Lower leg skin (tissue), 4 donors: ENCODE measurements around the gene PTBP3. TPM values are rescaled to one million over a fixed set of nuclear protein-coding genes. Genes with fewer than 3 reads are reported as not detected.
"Not testable (repeated sequence)": the region's sequence is repeated elsewhere in the genome, so short reads cannot be mapped to it uniquely, and the experiment has no call there.

Source experiments
- DNase-seq, 2 donors: peaks; one replicate each; pipeline ENCODE4 v3.0.0-alpha.2; 2019; ENCODE audit warnings: low spot score in 2 of 2
- H3K4me3 ChIP-seq: fragments of 200-600 bp; sonication (generic); 2 replicates; pipeline ENCODE4 v1.5.1; 2017; ENCODE audit warnings: mild to moderate bottlenecking, low read depth; ENCODE audit not compliant: poor library complexity, severe bottlenecking
- POLR2A ChIP-seq, 2 donors: fragments of 450-650 bp; IDR thresholded peaks; one replicate each; pipeline ENCODE4 v1.6.1; 2016 to 2017; ENCODE audit warnings: antibody characterized with exemption in 2 of 2, mild to moderate bottlenecking in 1 of 2, moderate library complexity in 1 of 2
- WGBS, 2 donors: methylation state at CpG; one replicate each; pipeline ENCODE4 v1.1.5; 2018; 5-methylcytosine and 5-hydroxymethylcytosine counted together
- intact Hi-C: fragments of 100-400 bp; cut with DNase I; formaldehyde crosslinking; loops from one replicate; pipeline ENCODE4 v1.15.0; 2023; ENCODE audit warnings: low total_unique reads
- total RNA-seq, 4 donors: library from RNA; depleted of rRNA; stranded (reverse); fragments of >200 nt; gene quantifications; one replicate each; pipeline ENCODE4 v1.1.0, GENCODE V29; 2016
- TF ChIP-seq, protein P1 (sequence below), 3 donors: fragments of 450-650 bp; IDR thresholded peaks; one replicate each; pipeline ENCODE4 v1.5.1; 2016; ENCODE audit warnings: antibody characterized with exemption in 3 of 3, mild to moderate bottlenecking in 3 of 3, moderate library complexity in 2 of 3

Gene PTBP3
- total RNA-seq, 4 donors from 2014 or later = 82.5 to 201 (median 156) TPM

DNA sequence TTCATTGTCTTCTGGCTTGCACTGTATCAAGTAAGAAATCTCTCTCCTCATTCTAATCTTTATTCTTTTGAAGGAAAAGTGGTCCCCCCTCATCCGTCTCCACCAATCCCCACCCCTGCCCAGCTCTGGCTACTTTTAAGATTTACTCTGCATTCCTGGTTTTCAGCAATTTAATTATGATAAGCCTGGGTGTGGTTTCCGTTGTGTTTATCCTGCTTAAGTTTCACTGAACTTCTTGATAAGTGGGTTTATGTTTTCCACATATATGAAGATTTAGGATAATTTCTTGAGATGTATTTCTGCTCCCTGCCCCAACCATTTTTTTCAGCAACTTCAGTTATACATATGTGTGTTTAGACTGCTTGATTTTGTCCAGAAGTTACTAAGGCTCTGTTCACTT, 46.5 kb downstream of the PTBP3 start:
- DNase-seq = no peak
- 94 to 98% methylated on average over 2 of the region's 2 CpGs for WGBS, 2 donors
- intact Hi-C loops = no loop called here
- no peak overlapping the region for H3K4me3 ChIP-seq
- TF ChIP-seq, protein P1, sequence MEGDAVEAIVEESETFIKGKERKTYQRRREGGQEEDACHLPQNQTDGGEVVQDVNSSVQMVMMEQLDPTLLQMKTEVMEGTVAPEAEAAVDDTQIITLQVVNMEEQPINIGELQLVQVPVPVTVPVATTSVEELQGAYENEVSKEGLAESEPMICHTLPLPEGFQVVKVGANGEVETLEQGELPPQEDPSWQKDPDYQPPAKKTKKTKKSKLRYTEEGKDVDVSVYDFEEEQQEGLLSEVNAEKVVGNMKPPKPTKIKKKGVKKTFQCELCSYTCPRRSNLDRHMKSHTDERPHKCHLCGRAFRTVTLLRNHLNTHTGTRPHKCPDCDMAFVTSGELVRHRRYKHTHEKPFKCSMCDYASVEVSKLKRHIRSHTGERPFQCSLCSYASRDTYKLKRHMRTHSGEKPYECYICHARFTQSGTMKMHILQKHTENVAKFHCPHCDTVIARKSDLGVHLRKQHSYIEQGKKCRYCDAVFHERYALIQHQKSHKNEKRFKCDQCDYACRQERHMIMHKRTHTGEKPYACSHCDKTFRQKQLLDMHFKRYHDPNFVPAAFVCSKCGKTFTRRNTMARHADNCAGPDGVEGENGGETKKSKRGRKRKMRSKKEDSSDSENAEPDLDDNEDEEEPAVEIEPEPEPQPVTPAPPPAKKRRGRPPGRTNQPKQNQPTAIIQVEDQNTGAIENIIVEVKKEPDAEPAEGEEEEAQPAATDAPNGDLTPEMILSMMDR (IDR thresholded peaks at IDR 0.05) = no peak

DNA sequence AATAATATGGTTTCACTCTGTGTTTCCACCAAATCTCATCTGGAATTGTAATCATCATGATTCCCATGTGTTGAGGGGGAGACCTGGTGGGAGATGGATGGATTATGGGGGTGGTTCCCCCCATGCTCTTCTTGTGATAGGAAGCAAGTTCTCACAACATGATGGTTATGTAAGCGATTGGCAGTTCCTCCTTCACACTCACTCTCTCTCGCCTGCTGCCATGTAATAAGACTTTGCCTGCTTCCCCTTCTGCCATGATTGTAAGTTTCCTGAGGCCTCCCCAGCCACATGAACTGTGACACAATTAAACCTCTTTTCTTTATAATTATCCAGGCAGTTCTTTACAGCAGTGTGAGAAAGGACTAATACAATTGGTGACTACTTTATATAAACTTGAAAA, 48.4 kb downstream of the PTBP3 start:
- intact Hi-C loops = no loop called here
- TF ChIP-seq POLR2A (IDR thresholded peaks at IDR 0.05) = no peak
- TF ChIP-seq, protein P1 (IDR thresholded peaks at IDR 0.05) = no peak
- 89 to 96% methylated on average over 2 of the region's 2 CpGs for WGBS, 2 donors
- H3K4me3 ChIP-seq = no peak overlapping the region
- no peak for DNase-seq

DNA sequence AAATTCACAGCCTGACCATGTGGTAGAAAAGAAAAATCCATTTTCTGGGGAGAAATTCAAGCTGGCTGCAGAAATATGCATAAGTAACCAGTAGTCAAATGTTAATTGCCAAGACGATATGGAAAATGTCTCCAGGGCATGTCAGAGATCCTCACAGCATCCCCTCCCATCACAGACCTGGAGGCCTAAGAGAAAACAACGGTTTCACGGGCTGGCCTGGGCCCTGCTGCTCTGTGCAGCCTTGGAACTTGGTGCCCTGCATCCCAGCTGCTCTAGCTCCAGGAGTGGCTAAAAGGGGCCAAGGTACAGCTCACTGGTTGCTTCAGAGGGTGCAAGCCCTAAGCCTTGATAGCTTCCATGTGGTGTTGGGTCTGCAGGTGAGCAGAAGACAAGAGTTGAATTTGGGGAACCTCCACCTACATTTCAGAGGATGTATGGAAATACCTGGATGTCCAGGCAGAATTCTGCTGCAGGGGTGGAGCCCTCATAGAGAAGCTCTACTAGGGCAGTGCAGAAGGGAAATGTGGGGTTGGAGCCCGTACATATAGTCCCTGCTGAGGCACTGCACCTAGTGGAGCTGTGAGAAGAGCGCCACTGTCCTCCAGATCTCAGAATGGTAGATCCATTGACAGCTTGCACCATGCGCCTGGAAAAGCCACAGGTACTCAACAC, 49.7 kb downstream of the PTBP3 start:
- no peak for DNase-seq
- 83 to 90% methylated on average over 6 of the region's 6 CpGs for WGBS, 2 donors
- intact Hi-C loops = no loop called here
- no peak overlapping the region for H3K4me3 ChIP-seq
- TF ChIP-seq, protein P1 (IDR thresholded peaks at IDR 0.05) = no peak
- no peak for TF ChIP-seq POLR2A (IDR thresholded peaks at IDR 0.05)

DNA sequence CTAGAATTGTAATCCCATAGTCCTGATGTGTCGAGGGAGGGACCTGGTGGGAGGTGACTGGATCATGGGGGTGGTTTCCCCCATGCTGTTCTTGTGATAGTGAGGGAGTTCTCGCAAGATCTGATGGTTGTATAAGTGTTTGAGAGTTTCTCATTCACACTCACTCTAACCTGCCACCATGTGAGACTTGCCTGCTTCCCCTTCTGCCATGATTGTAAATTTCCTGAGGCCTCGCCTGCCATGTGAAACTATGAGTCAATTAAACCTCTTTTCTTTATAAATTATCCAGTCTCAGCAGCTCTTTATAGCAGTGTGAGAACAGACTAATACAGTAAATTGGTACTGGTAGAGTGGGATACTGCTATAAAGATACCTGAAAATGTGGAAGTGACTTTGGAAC, 50.6 kb downstream of the PTBP3 start:
- DNase-seq, H3K4me3 ChIP-seq, intact Hi-C loops: not testable (repeated sequence)
- WGBS, 2 donors = 94 to 97% methylated on average over 3 of the region's 3 CpGs

DNA sequence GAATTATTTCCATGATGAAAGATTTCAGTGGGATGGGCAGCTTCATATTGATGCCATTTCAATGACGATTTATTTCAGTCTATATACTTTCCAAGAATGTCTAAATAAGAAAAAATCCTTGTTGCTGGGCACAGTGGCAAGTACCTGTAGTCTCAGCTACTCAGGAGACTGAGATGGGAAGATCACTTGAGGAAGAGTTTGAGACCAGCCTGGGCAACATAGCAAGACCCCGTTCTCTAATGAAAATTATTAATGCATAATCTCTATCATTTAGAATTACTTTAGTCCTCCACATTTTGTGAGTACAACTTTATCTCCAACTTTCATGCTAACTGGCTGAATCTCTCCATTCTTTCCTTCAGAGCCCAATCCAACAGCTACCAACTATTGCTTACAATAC, 52.5 kb downstream of the PTBP3 start:
- no peak overlapping the region for H3K4me3 ChIP-seq
- DNase-seq = no peak
- WGBS, 2 donors = 94 to 97% methylated on average over 2 of the region's 2 CpGs
- TF ChIP-seq, protein P1 (IDR thresholded peaks at IDR 0.05) = no peak
- TF ChIP-seq POLR2A (IDR thresholded peaks at IDR 0.05) = no peak
- intact Hi-C loops = no loop called here

DNA sequence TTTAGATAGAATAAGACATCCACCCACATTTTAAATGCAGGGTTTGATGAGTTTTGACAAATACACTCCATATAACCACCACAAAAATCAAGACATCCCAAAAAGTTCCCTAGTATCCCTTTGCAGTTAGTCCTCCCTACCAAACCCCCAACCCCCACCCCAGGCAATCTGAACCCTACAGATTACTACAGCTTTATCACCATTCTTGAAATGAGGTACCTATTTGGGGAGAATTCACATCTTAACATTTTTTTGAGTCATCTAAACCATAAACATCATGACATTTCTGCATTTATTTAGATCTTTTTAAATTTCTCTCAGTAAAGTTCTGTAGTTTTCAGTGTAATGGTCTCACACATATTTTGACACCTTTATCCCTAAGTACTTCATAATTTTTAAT, 53.9 kb downstream of the PTBP3 start:
- no peak for DNase-seq
- intact Hi-C loops = no loop called here
- no peak overlapping the region for H3K4me3 ChIP-seq
- TF ChIP-seq, protein P1 (IDR thresholded peaks at IDR 0.05) = no peak
- TF ChIP-seq POLR2A (IDR thresholded peaks at IDR 0.05) = no peak
